HEK293T (cell line): Measurements from ENCODE around the gene MAP2K2.

ENCODE experiments used
- CTCF ChIA-PET: fragments of 350-600 bp; formaldehyde crosslinking; extraction: SDS; loops from one replicate; lab custom pipeline; 2021; ENCODE audit warnings: antibody characterized with exemption, inconsistent platforms; lab: Yijun Ruan, JAX
- POLR2A ChIA-PET: fragments of 350-600 bp; formaldehyde crosslinking; extraction: SDS; loops from one replicate; lab custom pipeline; 2020; ENCODE audit warnings: antibody characterized with exemption, inconsistent platforms; lab: Yijun Ruan, JAX
- DNase-seq: peaks from one replicate; pipeline ENCODE4 v3.0.0; 2012; ENCODE audit warnings: mixed read lengths; ENCODE audit errors: extremely low spot score
- ARNT ChIP-seq: fragments of 450-650 bp; IDR thresholded peaks from 2 replicates; pipeline ENCODE4 v1.6.1; 2017; ENCODE audit warnings: mild to moderate bottlenecking
- BHLHE40 ChIP-seq: fragments of 450-650 bp; IDR thresholded peaks from 2 replicates; pipeline ENCODE4 v1.6.1; 2016; ENCODE audit warnings: mild to moderate bottlenecking, moderate library complexity, borderline replicate concordance
- CTBP1 ChIP-seq: fragments of 450-650 bp; IDR thresholded peaks from 2 replicates; pipeline ENCODE4 v1.6.1; 2016; ENCODE audit warnings: borderline replicate concordance
- ELF4 ChIP-seq: fragments of 450-650 bp; IDR thresholded peaks from 2 replicates; pipeline ENCODE4 v1.6.1; 2017; ENCODE audit warnings: antibody characterized with exemption
- FOXA1 ChIP-seq: fragments of 450-650 bp; IDR thresholded peaks from 2 replicates; pipeline ENCODE4 v1.6.1; 2016; ENCODE audit warnings: mild to moderate bottlenecking
- FOXK2 ChIP-seq: fragments of 450-650 bp; IDR thresholded peaks from 2 replicates; pipeline ENCODE4 v1.6.1; 2016; ENCODE audit warnings: mild to moderate bottlenecking
- FOXM1 ChIP-seq: fragments of 450-650 bp; IDR thresholded peaks from 2 replicates; pipeline ENCODE4 v1.6.1; 2017; ENCODE audit warnings: mild to moderate bottlenecking, borderline replicate concordance
- HDGF ChIP-seq: fragments of 450-650 bp; IDR thresholded peaks from 2 replicates; pipeline ENCODE4 v1.6.1; 2017; ENCODE audit warnings: antibody characterized with exemption, borderline replicate concordance
- L3MBTL2 ChIP-seq: fragments of 450-650 bp; conservative IDR thresholded peaks from 2 replicates; pipeline ENCODE4 v1.6.1; 2016; ENCODE audit warnings: mild to moderate bottlenecking
- LEF1 ChIP-seq: fragments of 450-650 bp; IDR thresholded peaks from 2 replicates; pipeline ENCODE4 v1.6.1; 2017; ENCODE audit warnings: mild to moderate bottlenecking, borderline replicate concordance
- NFRKB ChIP-seq: fragments of 450-650 bp; IDR thresholded peaks from 2 replicates; pipeline ENCODE4 v1.6.1; 2016; ENCODE audit warnings: mild to moderate bottlenecking, moderate library complexity
- PKNOX1 ChIP-seq: fragments of 450-650 bp; IDR thresholded peaks from 2 replicates; pipeline ENCODE4 v1.6.1; 2016
- SP1 ChIP-seq: fragments of 450-650 bp; IDR thresholded peaks from 2 replicates; pipeline ENCODE4 v1.6.1; 2017
- SUZ12 ChIP-seq: fragments of 450-650 bp; IDR thresholded peaks from 2 replicates; pipeline ENCODE4 v1.6.1; 2016; ENCODE audit warnings: mild to moderate bottlenecking
- TARDBP ChIP-seq: fragments of 450-650 bp; IDR thresholded peaks from 2 replicates; pipeline ENCODE4 v1.6.1; 2016
- ZNF384 ChIP-seq: fragments of 450-650 bp; IDR thresholded peaks from 2 replicates; pipeline ENCODE4 v1.6.1; 2016

The MAP2K2 gene

DNA sequence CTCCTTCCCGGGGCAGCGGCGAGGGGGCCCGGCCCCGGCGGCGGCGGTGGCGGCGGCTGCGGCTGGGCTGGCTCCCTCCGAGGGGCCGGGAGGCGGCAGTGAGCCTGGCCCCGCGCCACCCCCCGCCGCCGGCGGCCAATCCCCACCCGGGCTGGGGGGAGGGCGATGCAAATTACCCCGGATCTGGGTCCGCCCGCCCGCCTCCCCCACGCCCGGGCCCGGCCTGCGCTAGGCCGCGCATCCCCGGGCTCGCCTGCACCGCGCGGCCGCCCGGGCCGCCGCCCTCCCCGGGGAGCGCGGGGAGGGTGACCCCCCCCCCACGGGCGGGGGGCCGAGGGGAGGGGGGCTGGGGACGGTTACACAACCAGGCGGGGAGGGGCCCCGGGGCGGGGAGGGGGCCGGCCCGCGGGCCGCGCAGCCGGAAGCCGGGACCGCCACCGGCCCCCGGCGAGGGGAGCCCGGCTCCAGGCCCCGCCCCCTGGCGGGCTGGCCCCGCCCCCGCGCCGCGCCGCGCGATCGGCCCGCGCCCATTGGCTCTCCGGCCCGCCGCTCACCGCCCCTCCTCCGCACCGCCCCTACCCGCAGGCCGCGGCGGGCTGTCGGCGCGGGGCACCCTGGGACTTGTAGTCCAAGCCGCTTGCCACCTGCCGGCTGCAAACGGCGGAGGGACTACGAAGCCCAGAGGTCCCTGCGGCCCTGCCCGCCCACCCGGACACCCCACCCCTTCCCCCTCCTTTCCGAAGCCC lies 58.3 kb downstream of the MAP2K2 start:
- ChIA-PET CTCF (no interaction called here), POLR2A (interaction anchor here (0.5 to 1.0 kb wide), 11 partner anchors 8 to 303 kb away, joined by 3 to 5 read pairs (median 4); partner anchors contain the start of genes EEF2, MRPL54 and PIAS4)
- DNase-seq: peak; percentile 99
- TF ChIP-seq ELF4 (no peak), PKNOX1 (peak; percentile 95), FOXM1 (no peak)

DNA sequence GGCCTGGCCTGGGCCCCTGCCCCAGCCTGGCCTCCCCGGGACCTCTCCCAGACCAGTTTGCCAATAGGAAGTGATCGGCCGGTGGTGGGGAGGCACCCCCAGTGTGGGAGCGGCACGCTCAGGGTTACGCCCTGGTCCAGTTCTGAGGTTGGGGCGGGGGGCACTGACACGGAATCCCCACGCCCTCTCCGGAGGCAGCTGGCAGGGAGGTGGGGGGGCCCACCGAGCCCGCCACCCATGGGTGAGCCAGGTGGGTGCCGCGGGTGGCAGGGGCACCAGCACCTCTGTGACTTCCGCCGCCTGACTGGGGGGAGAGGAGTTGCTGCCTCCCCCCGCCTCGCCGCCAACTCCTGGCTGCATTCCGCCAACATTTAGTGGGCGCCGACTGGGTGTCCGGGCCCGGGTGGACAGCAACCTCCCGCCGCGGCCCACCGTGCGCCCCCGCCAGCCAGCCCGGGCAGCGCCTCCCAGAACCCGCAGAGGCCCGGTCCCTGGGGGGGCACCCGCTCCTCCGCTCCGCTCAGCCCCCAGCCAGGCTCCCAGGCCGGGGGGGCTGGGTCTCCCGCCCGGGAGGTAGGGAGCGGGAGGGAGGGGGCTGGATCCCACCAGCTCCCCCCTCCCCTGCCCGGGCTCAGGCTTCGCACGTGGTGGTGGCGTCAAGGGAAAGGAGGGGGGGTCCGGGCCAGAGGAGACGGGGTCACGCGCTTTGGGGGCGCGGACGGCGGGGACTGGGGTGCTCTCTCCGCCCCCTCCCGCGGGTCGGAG lies 59.2 kb downstream of the MAP2K2 start:
- TF ChIP-seq FOXM1 (peak; percentile 52; the same call in 1 of the 2 replicates), CTBP1 (no peak), L3MBTL2 (peak; percentile 72)
- CTCF ChIA-PET: no interaction called here
- DNase-seq: no peak
- POLR2A ChIA-PET: no interaction called here

GRCh38 chr19:4064149-4064495 lies 59.8 kb downstream of the MAP2K2 start:
- TF ChIP-seq PKNOX1 (no peak), NFRKB (no peak), ARNT (no peak), LEF1 (no peak), TARDBP (no peak), ZNF384 (no peak), FOXA1 (no peak), SUZ12 (no peak), SP1 (no peak), FOXM1 (no peak), ELF4 (no peak), HDGF (no peak), FOXK2 (no peak), BHLHE40 (no peak), CTBP1 (no peak), L3MBTL2 (no peak)
- no peak for DNase-seq
- ChIA-PET CTCF (interaction anchor here (0.8 kb wide), 1 partner anchor 169 kb away, joined by 3 read pairs; no protein-coding TSS in a partner anchor), POLR2A (interaction anchor here (1.0 kb wide), 1 partner anchor 79 kb away, joined by 4 read pairs; the partner anchor contains the start of gene EEF2)

DNA sequence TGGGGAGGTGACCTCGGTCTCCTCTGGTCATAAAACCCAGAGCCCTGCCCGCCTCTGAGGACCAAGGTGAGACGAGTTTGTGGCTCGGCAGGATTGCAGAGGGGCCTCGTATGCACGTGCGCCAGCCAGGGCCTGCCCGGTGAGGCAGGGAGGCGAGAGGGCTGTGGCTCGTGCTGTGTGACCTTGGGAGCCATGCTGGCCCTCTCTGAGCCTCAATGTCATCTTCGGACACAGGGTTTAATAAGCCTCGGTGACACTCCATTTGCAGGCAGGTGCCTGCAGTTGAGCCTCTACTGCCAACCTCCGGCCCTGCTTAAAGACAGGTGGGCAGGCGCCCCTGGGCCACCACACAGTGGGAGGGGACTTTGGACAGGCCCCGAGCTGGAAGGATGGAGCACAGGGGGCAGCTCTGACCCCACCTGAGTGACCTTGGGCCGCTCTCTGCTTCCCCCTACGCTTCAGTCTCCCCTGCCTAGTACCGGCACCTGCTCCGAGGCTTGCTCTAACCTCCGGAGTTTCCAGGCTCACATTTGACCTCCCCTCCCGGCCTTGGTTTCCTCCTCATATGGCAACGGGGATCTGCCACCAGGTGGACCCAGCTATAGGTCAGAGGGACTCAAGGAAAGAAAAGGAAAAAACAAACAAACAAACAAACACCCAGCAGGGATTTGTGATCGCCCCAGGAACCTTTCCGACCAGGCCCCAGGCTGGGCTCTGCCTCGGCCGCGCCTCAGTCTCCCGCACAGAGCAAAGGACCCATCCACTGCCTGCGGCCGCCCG lies 60.4 kb downstream of the MAP2K2 start:
- ChIA-PET POLR2A (interaction anchor here (1.0 kb wide), 1 partner anchor 78 kb away, joined by 4 read pairs; the partner anchor contains the start of gene EEF2), CTCF (interaction anchor here (0.8 kb wide), 1 partner anchor 169 kb away, joined by 3 read pairs; no protein-coding TSS in a partner anchor)
- DNase-seq: no peak
- TF ChIP-seq TARDBP: no peak
- TF ChIP-seq FOXM1: no peak
- TF ChIP-seq L3MBTL2: no peak
- no peak for TF ChIP-seq FOXA1
- TF ChIP-seq NFRKB: no peak
- no peak for TF ChIP-seq SUZ12
- no peak for TF ChIP-seq BHLHE40
- no peak for TF ChIP-seq PKNOX1
- TF ChIP-seq ELF4: no peak
- no peak for TF ChIP-seq HDGF

- TF ChIP-seq L3MBTL2: no peak
- TF ChIP-seq ELF4: no peak
- no peak for TF ChIP-seq SUZ12
- TF ChIP-seq FOXA1: no peak
- TF ChIP-seq ARNT: no peak
- no peak for TF ChIP-seq PKNOX1
- TF ChIP-seq TARDBP: no peak
- TF ChIP-seq BHLHE40: no peak
- no peak for TF ChIP-seq FOXK2
- no peak for TF ChIP-seq CTBP1
- no peak for TF ChIP-seq SP1
- no peak for TF ChIP-seq ZNF384
- ChIA-PET POLR2A (interaction anchor here (0.8 kb wide), 1 partner anchor 77 kb away, joined by 3 read pairs; the partner anchor contains the start of gene EEF2), CTCF (no interaction called here)
- no peak for DNase-seq
Observed at GRCh38 chr19:4062419-4063368, 61.2 kb downstream of the MAP2K2 start.
